Body of pancreas (tissue), 4 donors: ENCODE results near the gene CCNY. TPM values are rescaled to one million over a fixed set of nuclear protein-coding genes. Genes with fewer than 3 reads are reported as not detected.

Experiments
- ATAC-seq: fragments of 150-250 bp; one replicate; pipeline ENCODE4 v1.9.1; 2016
- DNase-seq, 4 donors: peaks; one replicate each; pipeline ENCODE4 v3.0.0-alpha.2; 2019
- H3K27ac ChIP-seq, 4 donors: fragments of 200-600 bp; sonication (generic); 1 replicate in 3 of 4; 2 replicates in 1 of 4; pipeline versions ENCODE4 v1.5.1 to v1.6.1; 2016 to 2019; ENCODE audit warnings: mild to moderate bottlenecking in 1 of 4, mixed read lengths in 1 of 4, moderate library complexity in 1 of 4
- H3K27me3 ChIP-seq, 2 donors: fragments of 200-600 bp; sonication (generic); one replicate each; pipeline ENCODE4 v1.6.0; 2016; ENCODE audit warnings: mild to moderate bottlenecking in 1 of 2
- H3K36me3 ChIP-seq, 2 donors: fragments of 200-600 bp; sonication (generic); replicated peaks in 1 of 2; 2 replicates each; pipeline ENCODE4 v1.5.1; 2016; ENCODE audit warnings: low read depth in 2 of 2; ENCODE audit not compliant: insufficient read depth in 1 of 2
- H3K4me1 ChIP-seq: fragments of 200-600 bp; sonication (generic); one replicate; pipeline ENCODE4 v1.6.0; 2016
- H3K4me3 ChIP-seq, 2 donors: fragments of 200-600 bp; sonication (generic); 1 replicate in 1 of 2; 2 replicates in 1 of 2; pipeline ENCODE4 v1.5.1; 2016 to 2019
- H3K9me3 ChIP-seq, 3 donors: fragments of 200-600 bp; sonication (generic); 1 replicate in 2 of 3; 2 replicates in 1 of 3; pipeline ENCODE4 v1.5.1; 2016
- POLR2A ChIP-seq, 3 donors: fragments of 450-650 bp; IDR thresholded peaks; one replicate each; pipeline ENCODE4 v1.6.1; 2016; ENCODE audit warnings: antibody characterized with exemption in 3 of 3, mild to moderate bottlenecking in 2 of 3
- WGBS, 2 donors: methylation state at CpG; one replicate each; pipeline ENCODE4 v1.1.5; 2017; 5-methylcytosine and 5-hydroxymethylcytosine counted together
- intact Hi-C: fragments of 100-400 bp; cut with DNase I; formaldehyde crosslinking; loops from one replicate; pipeline ENCODE4 v1.15.1; 2023
- total RNA-seq, 2 donors: library from RNA; depleted of rRNA; stranded (reverse); fragments of >200 nt; gene quantifications; one replicate each; pipeline ENCODE4 v1.1.0, GENCODE V29; 2016
- TF ChIP-seq, protein P1 (sequence below), 7 experiments: fragments of 450-650 bp in 4 of 7; fragments of 200-600 bp in 3 of 7; sonication (generic) in 3 of 7; IDR thresholded peaks; one replicate each; pipeline ENCODE4 v1.5.1; 2016 to 2019; ENCODE audit warnings: antibody characterized with exemption in 7 of 7

Gene CCNY
- total RNA-seq, 2 donors from 2014 or later, result 9.6 to 18.9 TPM

DNA sequence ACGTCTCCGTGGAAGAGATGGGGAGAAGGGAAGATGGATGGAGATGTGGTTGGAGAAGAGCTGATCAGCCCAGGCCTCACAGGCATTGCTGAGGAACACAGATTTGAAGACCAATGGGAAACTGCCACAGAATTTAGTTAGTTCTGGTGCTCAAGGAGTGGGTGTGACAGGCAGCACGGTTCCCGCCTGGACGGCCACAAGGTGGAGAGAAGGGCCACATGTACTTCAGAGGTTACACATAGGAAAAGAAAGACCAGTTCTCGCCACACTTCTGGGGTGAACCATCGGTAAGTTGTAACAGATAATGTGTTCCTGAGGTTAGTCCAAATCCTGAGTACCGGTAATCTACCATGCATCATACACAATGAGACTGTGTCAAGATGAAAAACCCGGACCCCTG, 239.3 kb downstream of the CCNY start:
- peaks cover 0 to 2% of the 10 kb centered on the region in 2 donors for H3K36me3 ChIP-seq
- no peaks in the 10 kb centered on the region for H3K4me1 ChIP-seq
- no peak overlapping the region for H3K4me3 ChIP-seq
- H3K27me3 ChIP-seq, result no peaks in the 10 kb centered on the region
- DNase-seq (no peak), ATAC-seq (no peak)
- no peak overlapping the region for H3K27ac ChIP-seq
- TF ChIP-seq, protein P1, sequence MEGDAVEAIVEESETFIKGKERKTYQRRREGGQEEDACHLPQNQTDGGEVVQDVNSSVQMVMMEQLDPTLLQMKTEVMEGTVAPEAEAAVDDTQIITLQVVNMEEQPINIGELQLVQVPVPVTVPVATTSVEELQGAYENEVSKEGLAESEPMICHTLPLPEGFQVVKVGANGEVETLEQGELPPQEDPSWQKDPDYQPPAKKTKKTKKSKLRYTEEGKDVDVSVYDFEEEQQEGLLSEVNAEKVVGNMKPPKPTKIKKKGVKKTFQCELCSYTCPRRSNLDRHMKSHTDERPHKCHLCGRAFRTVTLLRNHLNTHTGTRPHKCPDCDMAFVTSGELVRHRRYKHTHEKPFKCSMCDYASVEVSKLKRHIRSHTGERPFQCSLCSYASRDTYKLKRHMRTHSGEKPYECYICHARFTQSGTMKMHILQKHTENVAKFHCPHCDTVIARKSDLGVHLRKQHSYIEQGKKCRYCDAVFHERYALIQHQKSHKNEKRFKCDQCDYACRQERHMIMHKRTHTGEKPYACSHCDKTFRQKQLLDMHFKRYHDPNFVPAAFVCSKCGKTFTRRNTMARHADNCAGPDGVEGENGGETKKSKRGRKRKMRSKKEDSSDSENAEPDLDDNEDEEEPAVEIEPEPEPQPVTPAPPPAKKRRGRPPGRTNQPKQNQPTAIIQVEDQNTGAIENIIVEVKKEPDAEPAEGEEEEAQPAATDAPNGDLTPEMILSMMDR (IDR thresholded peaks at IDR 0.05), result no peak
- no peak for TF ChIP-seq POLR2A (IDR thresholded peaks at IDR 0.05)
- 93 to 94% methylated on average over 9 of the region's 9 CpGs for WGBS, 2 donors
- no peaks in the 10 kb centered on the region for H3K9me3 ChIP-seq
- intact Hi-C loops, result no loop called here

GRCh38 chr10:35576730-35577129, 240.4 kb downstream of the CCNY start:
- 95 to 100% methylated on average over 3 of the region's 3 CpGs for WGBS, 2 donors
- H3K36me3 ChIP-seq, result peaks cover 0 to 2% of the 10 kb centered on the region in 2 donors
- ATAC-seq, result no peak
- no peaks in the 10 kb centered on the region for H3K4me1 ChIP-seq
- no peak overlapping the region for H3K27ac ChIP-seq
- TF ChIP-seq, protein P1 (IDR thresholded peaks at IDR 0.05), result no peak
- no peak for TF ChIP-seq POLR2A (IDR thresholded peaks at IDR 0.05)
- intact Hi-C loops, result no loop called here
- no peaks in the 10 kb centered on the region for H3K27me3 ChIP-seq
- DNase-seq, result no peak
- no peaks in the 10 kb centered on the region for H3K9me3 ChIP-seq
- H3K4me3 ChIP-seq, result no peak overlapping the region

DNA sequence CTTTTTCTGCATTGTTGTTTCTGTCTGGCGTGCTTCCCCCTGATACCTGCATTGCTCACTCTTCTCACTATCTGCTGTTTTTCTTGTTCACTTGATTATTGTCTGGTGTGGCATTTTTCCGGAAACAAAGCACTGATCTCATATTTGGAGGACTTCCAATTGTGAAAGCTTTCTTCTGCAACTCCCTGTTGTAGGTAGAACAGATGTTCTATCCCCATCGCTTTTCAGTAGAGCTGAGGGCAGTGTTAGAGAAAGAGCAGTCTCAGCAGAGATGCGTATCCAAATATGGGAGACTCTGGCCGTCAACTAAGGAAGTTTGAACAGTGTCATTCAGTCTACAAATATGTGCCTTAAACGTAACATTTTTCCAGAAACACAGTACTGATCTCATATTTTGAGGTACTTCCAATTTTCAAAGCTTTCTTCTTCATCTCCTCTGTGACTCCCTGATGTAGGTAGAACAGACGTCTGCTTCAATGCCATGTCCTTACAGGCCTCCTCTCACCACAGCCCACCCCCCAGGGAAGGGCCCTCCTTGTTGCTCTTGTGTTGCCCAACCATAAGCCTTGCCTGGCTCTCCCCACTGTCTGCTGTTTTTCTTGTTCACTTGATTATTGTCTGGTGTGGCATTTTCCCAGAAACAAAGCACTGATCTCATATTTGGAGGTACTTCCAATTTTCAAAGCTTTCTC, 241.8 kb downstream of the CCNY start:
- no peak overlapping the region for H3K4me3 ChIP-seq
- no peaks in the 10 kb centered on the region for H3K27me3 ChIP-seq
- TF ChIP-seq, protein P1 (IDR thresholded peaks at IDR 0.05), result no peak
- TF ChIP-seq POLR2A (IDR thresholded peaks at IDR 0.05), result no peak
- peaks cover 0 to 2% of the 10 kb centered on the region in 2 donors for H3K36me3 ChIP-seq
- ATAC-seq, result no peak
- no peaks in the 10 kb centered on the region for H3K9me3 ChIP-seq
- DNase-seq, result no peak
- H3K4me1 ChIP-seq, result no peaks in the 10 kb centered on the region
- 40 to 41% methylated on average over 7 of the region's 7 CpGs for WGBS, 2 donors
- intact Hi-C loops, result no loop called here
- no peak overlapping the region for H3K27ac ChIP-seq

DNA sequence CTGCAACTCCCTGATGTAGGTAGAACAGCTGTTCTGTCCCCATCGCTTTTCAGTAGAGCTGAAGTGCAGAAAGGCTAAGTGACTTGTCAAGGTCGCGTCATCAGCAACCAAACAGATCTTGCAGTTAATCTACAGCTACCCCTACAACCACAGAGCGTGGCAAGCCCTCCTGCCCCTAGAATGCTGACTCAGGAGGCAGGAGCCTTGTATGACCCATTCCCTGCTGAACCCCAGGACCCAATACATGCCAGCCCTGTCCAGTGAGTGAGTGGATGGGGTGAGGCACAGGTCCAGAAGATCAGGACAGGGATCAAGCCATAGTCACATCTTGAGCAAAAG, 242.3 kb downstream of the CCNY start:
- TF ChIP-seq POLR2A (IDR thresholded peaks at IDR 0.05), result no peak
- TF ChIP-seq, protein P1 (IDR thresholded peaks at IDR 0.05), result no peak
- H3K4me1 ChIP-seq, result no peaks in the 10 kb centered on the region
- WGBS, 2 donors, result 45 to 46% methylated on average over 4 of the region's 4 CpGs
- H3K9me3 ChIP-seq, result no peaks in the 10 kb centered on the region
- intact Hi-C loops, result no loop called here
- H3K27me3 ChIP-seq, result no peaks in the 10 kb centered on the region
- ATAC-seq (no peak), DNase-seq (no peak)
- H3K4me3 ChIP-seq, result no peak overlapping the region
- H3K27ac ChIP-seq, result no peak overlapping the region
- H3K36me3 ChIP-seq, result peaks cover 0 to 2% of the 10 kb centered on the region in 2 donors

DNA sequence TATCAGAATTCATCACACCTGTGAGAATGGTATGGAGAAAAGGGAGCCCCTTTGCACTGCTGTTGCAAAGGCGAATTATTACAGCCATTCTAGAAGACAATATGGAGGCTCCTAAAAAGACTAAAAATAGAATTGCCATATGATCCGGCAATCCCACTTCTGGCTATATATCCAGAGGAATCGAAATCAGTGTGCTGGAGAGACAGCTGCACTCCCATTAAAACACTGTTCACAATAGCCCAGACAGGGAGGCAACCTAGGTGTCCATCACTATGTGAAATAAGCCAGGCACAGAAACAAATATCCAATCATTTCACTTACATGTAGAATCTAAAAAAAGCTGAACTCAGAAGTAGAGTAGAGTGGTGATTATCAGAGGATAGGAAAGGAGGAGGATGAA, 242.8 kb downstream of the CCNY start:
- no peak for DNase-seq
- TF ChIP-seq, protein P1 (IDR thresholded peaks at IDR 0.05), result no peak
- no peak for TF ChIP-seq POLR2A (IDR thresholded peaks at IDR 0.05)
- peaks cover 0 to 2% of the 10 kb centered on the region in 2 donors for H3K36me3 ChIP-seq
- no peaks in the 10 kb centered on the region for H3K4me1 ChIP-seq
- intact Hi-C loops, result no loop called here
- H3K9me3 ChIP-seq, result no peaks in the 10 kb centered on the region
- no peak overlapping the region for H3K4me3 ChIP-seq
- no peaks in the 10 kb centered on the region for H3K27me3 ChIP-seq
- no peak overlapping the region for H3K27ac ChIP-seq
- no peak for ATAC-seq
- WGBS, 2 donors, result 81 to 89% methylated on average over 3 of the region's 3 CpGs
